Middle frontal gyrus (tissue), 1 donor: ENCODE measurements around the gene PCGF1.

Experiments
- DNase-seq: peaks from one replicate; pipeline ENCODE4 v3.0.0-alpha.2; 2015; ENCODE audit warnings: low spot score; ENCODE audit errors: extremely low spot score

The PCGF1 gene

DNA sequence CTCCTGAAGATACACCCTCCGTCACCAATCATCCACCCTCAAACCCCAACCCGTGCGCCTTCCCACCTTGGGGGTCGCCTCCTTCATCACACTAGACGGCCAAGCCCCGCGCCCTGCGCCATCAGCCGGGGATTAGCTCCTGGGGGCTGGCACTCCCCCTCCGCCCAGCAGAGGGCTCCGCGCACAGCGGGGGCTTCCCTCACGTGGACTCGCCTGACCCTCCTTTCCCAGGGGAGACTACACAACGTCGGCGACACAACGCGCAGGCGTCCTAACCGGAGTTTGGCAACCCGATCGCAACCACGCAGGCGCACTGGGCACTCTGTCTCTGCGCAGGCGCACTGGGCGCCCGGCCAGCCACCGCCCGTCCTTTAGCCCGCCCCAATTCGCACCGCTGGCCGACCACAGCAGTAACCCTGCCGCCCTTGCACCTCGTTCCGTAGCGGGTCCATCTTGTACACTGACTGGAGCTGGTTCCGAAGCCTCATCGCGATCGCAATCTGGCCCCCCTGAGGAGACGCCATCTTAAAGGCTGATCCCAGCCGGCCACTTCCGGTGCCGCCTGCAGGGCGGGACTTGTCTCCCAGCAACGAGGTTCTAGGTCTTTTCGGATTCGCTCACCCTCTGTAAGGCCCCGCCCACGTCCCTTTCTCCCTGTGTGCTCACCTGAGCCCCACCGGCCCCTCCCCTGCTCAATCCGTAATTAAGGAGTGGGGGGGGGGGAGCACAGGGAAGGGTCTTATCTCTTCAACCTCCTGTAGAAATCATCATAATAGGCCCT is at the start of gene PCGF1:
Gene PCGF1, minus strand, starts transcription at position 551 of the 781 bp plus-strand sequence. Its CDS starts 27 bp downstream, at position 524.
- peak; percentile 92 for DNase-seq

DNA sequence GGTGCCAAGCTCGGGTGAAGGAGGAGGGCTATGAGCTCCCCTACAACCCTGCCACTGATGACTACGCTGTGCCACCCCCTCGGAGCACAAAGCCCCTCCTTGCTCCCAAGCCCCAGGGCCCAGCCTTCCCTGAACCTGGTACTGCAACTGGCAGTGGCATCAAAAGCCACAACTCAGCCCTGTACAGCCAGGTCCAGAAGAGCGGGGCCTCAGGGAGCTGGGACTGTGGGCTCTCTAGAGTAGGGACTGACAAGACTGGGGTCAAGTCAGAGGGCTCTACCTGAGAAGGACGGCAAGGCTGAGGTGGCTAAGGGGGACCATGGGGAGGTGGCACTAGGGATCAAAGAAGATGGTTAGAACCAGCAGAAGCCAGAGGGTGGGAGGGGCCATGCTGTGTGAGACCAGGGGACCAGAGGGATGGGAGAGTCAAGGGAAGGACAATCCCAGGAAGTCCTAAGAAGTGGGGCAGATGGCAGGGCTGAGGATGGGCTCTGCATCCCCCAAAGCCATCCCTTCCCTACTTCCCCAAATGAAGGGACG is 49.4 kb upstream of the PCGF1 start:
- no peak for DNase-seq

DNA sequence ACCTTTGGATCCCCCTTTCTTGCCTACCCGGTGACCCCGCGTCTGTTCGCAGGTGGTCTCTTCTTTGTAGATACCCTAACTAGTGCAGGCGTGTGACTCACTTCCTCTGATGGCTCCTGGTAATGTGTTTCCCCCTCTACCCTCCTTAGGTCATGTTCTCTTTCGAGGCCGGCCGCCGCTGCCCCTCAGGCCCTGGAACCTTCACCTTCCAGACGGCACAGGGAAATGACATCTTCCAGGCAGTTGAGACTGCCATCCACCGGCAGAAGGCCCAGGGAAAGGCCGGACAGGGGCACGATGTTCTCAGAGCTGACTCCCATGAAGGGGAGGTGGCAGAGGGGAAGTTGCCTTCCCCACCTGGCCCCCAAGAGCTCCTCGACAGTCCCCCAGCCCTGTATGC is 48.7 kb upstream of the PCGF1 start:
- no peak for DNase-seq

- DNase-seq = no peak
Measured at GRCh38 chr2:74555610-74556103, 48.2 kb upstream of the PCGF1 start.

GRCh38 chr2:74554820-74555531 is 47.5 kb upstream of the PCGF1 start:
- DNase-seq = no peak

DNA sequence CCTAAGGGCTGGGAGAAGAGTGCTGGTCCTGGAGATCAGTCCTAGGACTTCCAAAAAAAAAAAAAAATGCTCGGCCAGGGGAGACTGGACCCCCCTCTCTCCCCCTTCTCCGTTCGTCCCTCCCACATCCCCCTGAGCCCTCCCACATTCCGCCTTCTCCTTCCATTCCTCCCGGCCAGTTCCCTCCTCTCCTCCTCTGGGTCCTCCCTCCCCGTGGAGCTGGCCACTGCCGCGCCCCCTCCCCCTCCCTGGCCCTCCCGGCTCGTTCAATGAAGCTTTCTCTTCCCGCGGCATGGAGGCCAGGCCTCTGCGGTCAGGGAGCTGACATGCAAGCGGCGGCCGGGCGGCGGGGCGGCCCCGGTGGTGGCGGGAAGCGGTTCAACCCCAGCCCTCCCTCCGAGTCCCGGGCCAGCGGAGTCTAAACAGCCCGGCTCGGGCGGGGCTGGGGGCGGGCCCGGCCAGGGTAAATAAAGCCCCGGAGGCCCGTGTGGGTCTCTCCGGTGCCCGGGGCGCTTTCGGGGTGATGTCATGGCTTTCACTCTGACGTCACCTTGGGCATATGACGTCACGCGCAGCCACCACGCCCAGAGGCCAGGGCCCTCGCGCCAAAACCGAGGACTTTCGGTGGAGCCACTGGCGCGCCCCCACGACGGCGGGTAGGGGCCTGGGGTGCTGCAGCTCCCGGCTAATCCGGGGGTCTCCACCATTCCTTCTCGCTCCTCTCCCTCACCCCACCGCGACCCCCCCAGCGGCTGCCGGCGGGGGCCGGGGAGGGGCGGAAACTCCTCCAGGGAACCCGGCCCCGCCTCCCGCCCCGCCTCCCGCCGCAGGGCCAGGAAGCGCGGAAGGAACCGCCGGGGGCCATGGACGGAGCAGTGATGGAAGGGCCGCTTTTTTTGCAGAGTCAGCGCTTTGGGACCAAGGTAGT is 46.7 kb upstream of the PCGF1 start, which contains the start of the genes DOK1 and LOXL3:
Gene DOK1, plus strand, starts transcription at position 829 of the 928 bp plus-strand sequence. Its CDS starts 35 bp downstream, at position 864.
Gene LOXL3, minus strand, starts transcription at position 51 of the 928 bp plus-strand sequence. CDS start 1,308 bp downstream, outside the sequence.
- DNase-seq = no peak

DNA sequence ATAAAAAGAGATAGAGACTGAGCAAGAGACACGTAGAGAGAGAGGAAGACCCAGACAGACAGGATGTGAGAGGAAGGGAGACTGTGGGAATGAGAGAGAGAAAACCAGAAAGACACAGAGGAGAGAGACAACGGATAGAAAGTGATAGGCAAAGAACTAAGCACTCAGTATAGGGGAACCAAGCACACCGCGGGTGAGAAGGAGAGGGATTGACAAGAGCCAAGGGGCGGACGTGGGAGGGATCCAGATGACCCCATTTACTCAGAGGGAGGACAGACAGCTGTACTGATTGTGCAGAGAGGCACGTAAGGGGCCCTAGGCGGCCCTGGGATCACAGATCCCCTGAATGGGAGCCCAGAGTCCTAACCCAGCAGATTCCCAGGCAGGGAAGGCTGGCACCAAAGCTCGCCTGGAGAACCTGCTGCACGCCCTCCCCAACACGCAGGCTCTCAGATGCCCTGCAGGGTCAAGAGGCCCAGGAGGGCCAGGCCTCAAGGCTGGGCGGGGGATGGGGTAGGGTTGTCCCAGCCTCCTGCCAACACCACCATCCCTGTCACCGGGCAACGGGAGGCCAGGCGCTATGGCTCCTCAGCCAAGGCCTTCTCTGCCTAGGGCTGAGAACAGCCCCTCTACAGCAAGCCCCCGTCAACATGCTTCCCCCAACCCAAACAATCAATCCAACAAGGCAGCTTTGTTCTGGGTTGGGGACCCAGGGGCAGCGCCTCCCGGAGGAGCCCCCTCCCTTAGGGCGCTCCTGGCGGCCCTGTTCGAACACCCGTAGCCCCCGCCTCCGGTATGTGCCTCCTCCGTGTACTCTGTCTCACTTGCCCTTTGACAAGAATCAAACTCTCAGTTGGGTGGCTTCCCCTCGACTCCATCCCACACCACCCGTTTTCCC is 45.7 kb upstream of the PCGF1 start:
- no peak for DNase-seq

DNA sequence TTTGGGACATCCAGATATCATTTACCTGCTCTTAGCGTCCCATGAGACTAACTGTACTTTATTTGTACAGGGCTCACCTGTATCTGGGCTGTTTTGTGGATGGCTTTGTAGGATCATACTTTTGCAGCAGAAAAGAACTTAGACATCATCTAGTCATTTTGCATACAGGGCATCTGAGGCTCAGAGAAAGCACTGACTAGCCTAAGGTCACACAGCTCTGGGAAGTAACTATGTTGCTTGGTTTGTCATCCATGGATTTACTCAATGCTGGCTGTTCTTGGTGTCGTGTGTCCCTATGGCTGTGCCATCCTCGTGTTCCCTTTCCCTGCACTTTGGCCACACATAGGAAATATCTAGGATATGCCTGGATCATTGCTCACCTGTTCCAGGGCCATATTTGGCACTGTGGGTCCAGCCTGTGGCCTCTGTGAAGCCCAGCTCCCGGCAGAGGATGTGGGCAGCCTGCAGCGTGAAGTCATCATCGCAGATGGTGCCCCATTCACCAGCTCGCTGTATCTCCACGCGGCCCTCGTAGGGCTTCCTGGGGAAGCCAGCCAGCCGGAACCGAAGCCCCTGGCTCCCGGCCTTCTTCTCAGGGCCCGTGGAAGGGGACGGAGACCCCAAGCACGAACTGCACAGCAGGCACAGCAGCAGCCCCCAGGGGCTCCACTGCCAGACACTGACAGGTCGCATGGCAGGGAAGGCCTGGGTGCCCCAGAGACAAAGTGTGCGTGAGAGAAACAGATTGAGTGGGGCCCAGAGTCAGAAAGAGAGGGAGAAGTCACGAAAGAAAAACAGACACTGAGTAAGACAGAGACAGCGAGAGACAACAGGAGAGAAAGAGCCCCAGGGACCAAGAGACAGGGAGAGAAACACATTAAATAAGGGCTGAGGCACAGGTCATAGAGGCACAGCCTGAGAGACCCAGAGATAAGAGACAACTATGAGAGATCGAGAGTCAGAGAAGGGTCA is 44.7 kb upstream of the PCGF1 start:
- no peak for DNase-seq

- no peak for DNase-seq
Measured at GRCh38 chr2:74551530-74551929, 44.0 kb upstream of the PCGF1 start.

DNA sequence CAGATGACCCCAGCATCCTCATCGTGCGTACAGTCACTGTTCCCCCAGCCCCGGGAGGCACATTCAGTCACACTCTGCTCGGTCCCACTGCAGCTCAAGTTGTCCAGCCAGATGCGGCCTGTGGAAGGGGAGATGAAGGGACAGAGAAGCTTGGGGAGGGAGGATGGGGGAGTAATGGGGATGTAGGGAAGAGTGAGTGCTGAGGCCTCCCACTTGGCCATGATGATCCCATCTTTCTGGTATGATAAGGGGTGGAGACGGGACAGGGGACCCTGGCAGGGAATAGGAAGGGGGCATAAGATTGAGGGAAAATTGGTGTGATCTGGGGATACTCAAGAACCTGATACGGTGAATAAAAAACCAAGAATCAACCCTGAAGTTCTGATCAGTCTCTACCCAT is 42.7 kb upstream of the PCGF1 start:
- DNase-seq = no peak

GRCh38 chr2:74548900-74549826 is 41.7 kb upstream of the PCGF1 start:
- no peak for DNase-seq

- DNase-seq = no peak
Measured at GRCh38 chr2:74548285-74548899, 40.9 kb upstream of the PCGF1 start.

DNA sequence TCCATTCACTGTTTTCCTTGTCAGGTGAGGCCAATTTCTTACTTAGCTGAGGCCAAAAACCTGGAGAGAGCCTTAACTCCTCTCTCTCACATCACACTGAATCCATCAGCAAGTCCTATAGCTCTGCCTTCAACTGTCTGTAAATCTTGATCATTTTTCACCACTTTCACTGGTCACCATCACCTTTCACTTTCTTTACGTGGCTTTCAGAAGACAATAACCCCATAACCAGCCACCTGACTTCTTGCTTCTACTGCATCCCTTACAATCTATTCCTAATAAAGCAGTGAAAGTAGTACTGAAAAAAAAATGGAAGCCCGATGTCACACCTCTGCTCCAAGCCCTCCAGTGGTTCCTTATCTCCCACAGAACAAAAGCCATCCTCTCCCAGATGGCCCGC is 38.5 kb upstream of the PCGF1 start:
- DNase-seq = no peak

GRCh38 chr2:74544634-74545033 is 37.1 kb upstream of the PCGF1 start:
- no peak for DNase-seq

DNA sequence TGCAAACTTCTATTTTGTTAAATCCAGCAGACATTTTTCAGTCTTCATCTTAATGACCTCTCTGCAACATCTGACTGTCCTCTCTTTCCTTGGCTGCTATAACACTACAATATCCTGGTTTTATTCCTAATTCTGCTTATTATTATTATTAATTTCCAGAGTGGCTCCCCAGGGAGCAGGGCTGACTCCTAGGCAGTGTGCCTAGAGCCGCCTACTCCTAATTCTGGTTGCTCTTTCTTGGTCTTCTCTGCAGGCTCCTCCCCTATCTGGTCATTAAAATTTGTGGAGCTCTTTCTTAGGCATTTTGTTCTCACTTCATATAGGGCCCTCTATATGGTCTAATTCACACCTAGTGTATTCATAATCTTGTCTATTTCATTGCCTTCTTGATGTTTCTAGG is 35.5 kb upstream of the PCGF1 start:
- DNase-seq = no peak

GRCh38 chr2:74540291-74540690 is 32.8 kb upstream of the PCGF1 start:
- DNase-seq = no peak

- DNase-seq = no peak
Measured at GRCh38 chr2:74538881-74539339, 31.4 kb upstream of the PCGF1 start.
